Endothelial cell of umbilical vein (primary cell): ENCODE results near the gene ARHGAP28. TPM values are rescaled to one million over a fixed set of nuclear protein-coding genes. Genes with fewer than 3 reads are reported as not detected.

ENCODE experiments used
- BruUV-seq: library from RNA; stranded (reverse); fragments of 400-500 nt; replicated peaks from 2 replicates; lab custom pipeline; 2021; lab: Mats Ljungman, UMichigan
- CTCF ChIA-PET: fragments of 300-600, 350-600 bp; sonication (Branson Sonifier 250); formaldehyde crosslinking; loops from one replicate; lab custom pipeline; 2021; ENCODE audit warnings: antibody characterized with exemption, inconsistent platforms; lab: Charles Lee
- POLR2A ChIA-PET: fragments of 300-600, 350-600 bp; sonication (Branson Sonifier 250); formaldehyde crosslinking; loops from one replicate; lab custom pipeline; 2021; ENCODE audit warnings: antibody characterized with exemption, inconsistent platforms; lab: Charles Lee
- DNase-seq: peaks from one replicate; pipeline ENCODE4 v3.0.0-alpha.2; 2011; ENCODE audit warnings: low read depth, low spot score
- FAIRE-seq: peaks from 2 replicates; lab custom pipeline; 2011; peaks lifted over from hg19 to GRCh38; lab: Jason Lieb, UNC
- H2AFZ ChIP-seq: 2 replicates; pipeline ENCODE4 v1.6.0; 2012; ENCODE audit warnings: low read depth, low read length, control low read depth, inconsistent platforms
- H3K27ac ChIP-seq: 2 replicates; pipeline ENCODE4 v1.5.1; 2011; ENCODE audit warnings: low read depth, mild to moderate bottlenecking, control low read depth, low read length, moderate library complexity; ENCODE audit not compliant: insufficient read depth
- H3K27me3 ChIP-seq, 2 experiments: 2 replicates each; pipeline versions ENCODE4 v1.6.0 to v1.6.1; 2011; ENCODE audit warnings: low read length in 2 of 2, mixed read lengths in 1 of 2; ENCODE audit not compliant: control insufficient read depth in 2 of 2, insufficient read depth in 2 of 2
- H3K36me3 ChIP-seq, 2 experiments: 2 replicates in 1 of 2; 3 replicates in 1 of 2; pipeline ENCODE4 v1.5.1; 2011; ENCODE audit warnings: low read length in 2 of 2, mild to moderate bottlenecking in 1 of 2, moderate library complexity in 1 of 2; ENCODE audit not compliant: control insufficient read depth in 2 of 2, insufficient read depth in 2 of 2; ENCODE audit errors: extremely low read depth in 1 of 2
- H3K4me1 ChIP-seq: 3 replicates; pipeline ENCODE4 v1.5.1; 2011; ENCODE audit warnings: mild to moderate bottlenecking, low read length; ENCODE audit not compliant: control insufficient read depth, insufficient read depth; ENCODE audit errors: extremely low read depth
- H3K4me2 ChIP-seq: 2 replicates; pipeline ENCODE4 v1.6.1; 2011; ENCODE audit warnings: low read length, control low read depth, mixed read lengths; ENCODE audit not compliant: insufficient read depth
- H3K4me3 ChIP-seq, 3 experiments: fragments of 200-600 bp in 1 of 3; sonication (generic), shearing (Covaris generic) in 1 of 3; replicated peaks in 1 of 3; 2 replicates each; pipeline ENCODE4 v1.5.1; 2011 to 2016; ENCODE audit warnings: control low read depth in 3 of 3, low read length in 3 of 3, mild to moderate bottlenecking in 2 of 3, inconsistent platforms in 1 of 3, low read depth in 1 of 3, moderate library complexity in 1 of 3; ENCODE audit not compliant: insufficient read depth in 1 of 3
- H3K79me2 ChIP-seq: 2 replicates; pipeline ENCODE4 v1.6.0; 2012; ENCODE audit warnings: low read length, inconsistent platforms; ENCODE audit not compliant: control insufficient read depth, insufficient read depth
- H3K9ac ChIP-seq: replicated peaks from 2 replicates; pipeline ENCODE3; 2011; ENCODE audit warnings: low read length, control low read depth; ENCODE audit not compliant: insufficient read depth; ENCODE audit errors: extremely low read depth
- H3K9me1 ChIP-seq: replicated peaks from 3 replicates; pipeline ENCODE4 v1.6.0; 2011; ENCODE audit warnings: mild to moderate bottlenecking, low read length; ENCODE audit not compliant: control insufficient read depth, insufficient read depth; ENCODE audit errors: extremely low read depth
- H3K9me3 ChIP-seq: replicated peaks from 2 replicates; pipeline ENCODE4 v1.5.1; 2012; ENCODE audit warnings: low read length, inconsistent platforms; ENCODE audit not compliant: control insufficient read depth, insufficient read depth
- H4K20me1 ChIP-seq: replicated peaks from 2 replicates; pipeline ENCODE3; 2011; ENCODE audit warnings: mild to moderate bottlenecking, low read length; ENCODE audit not compliant: control insufficient read depth, insufficient read depth; ENCODE audit errors: extremely low read depth
- FOS ChIP-seq: IDR thresholded peaks from 2 replicates; pipeline ENCODE4 v1.6.1; 2011; ENCODE audit warnings: mild to moderate bottlenecking, low read length, moderate library complexity, borderline replicate concordance; ENCODE audit not compliant: insufficient read depth
- GATA2 ChIP-seq: IDR thresholded peaks from 2 replicates; pipeline ENCODE4 v1.7.0; 2011; ENCODE audit warnings: low read depth, mild to moderate bottlenecking, moderate library complexity, mixed read lengths, low read length; ENCODE audit not compliant: insufficient read length, insufficient read depth
- JUN ChIP-seq: IDR thresholded peaks from 2 replicates; pipeline ENCODE4 v1.6.1; 2011; ENCODE audit warnings: borderline replicate concordance, low read depth; ENCODE audit not compliant: insufficient read length, insufficient read depth
- MYC ChIP-seq: IDR thresholded peaks from one replicate; pipeline ENCODE4 v1.6.1; 2011; ENCODE audit warnings: mild to moderate bottlenecking, low read depth, low read length
- POLR2AphosphoS5 ChIP-seq: IDR thresholded peaks from 2 replicates; pipeline ENCODE4 v1.6.1; 2012; ENCODE audit warnings: low read depth, mild to moderate bottlenecking, control low read depth, low read length, moderate library complexity; ENCODE audit not compliant: insufficient read depth
- dilution Hi-C: fragments of 300-500 bp; cut with MboI; formaldehyde crosslinking; loops from one replicate; pipeline ENCODE4 v1.15.0; 2019; ENCODE audit warnings: low sequenced_read_pairs; ENCODE audit not compliant: extremely low pct_ligation_motif_present
- intact Hi-C: fragments of 100-400 bp; cut with micrococcal nuclease; formaldehyde crosslinking; loops from one replicate; pipeline ENCODE4 v1.10.0; 2022
- polyA plus RNA-seq, 4 experiments: library from polyadenylated mRNA; depleted of rRNA in 3 of 4; stranded (reverse) in 3 of 4; unstranded in 1 of 4; fragments of >200 nt; gene quantifications; 2 replicates each; pipeline versions ENCODE4 v1.2.1 to v1.2.3, GENCODE V29; 2011 to 2012; ENCODE audit warnings: missing spikeins in 1 of 4
- total RNA-seq: library from RNA; stranded (reverse); gene quantifications from 2 replicates; pipeline ENCODE4 v1.2.3, GENCODE V29; 2021
- TF ChIP-seq, protein P1 (sequence below), 2 donors: IDR thresholded peaks; 1 replicate in 1 of 2; 2 replicates in 1 of 2; pipeline ENCODE4 v1.5.1; 2011; ENCODE audit warnings: low read length in 2 of 2, mild to moderate bottlenecking in 2 of 2, moderate library complexity in 2 of 2, control low read depth in 1 of 2, inconsistent platforms in 1 of 2, low read depth in 1 of 2; ENCODE audit not compliant: insufficient read depth in 1 of 2; ENCODE audit errors: extremely low read depth in 1 of 2
- TF ChIP-seq, protein P2 (sequence below): IDR thresholded peaks from 2 replicates; pipeline ENCODE4 v1.6.1; 2011; ENCODE audit not compliant: insufficient read depth, insufficient read length

Gene ARHGAP28
- total and polyA plus RNA-seq, 2 donors (not counting 3 experiments of a cell fraction or from before 2014, with no cell fraction given) = 3.8 to 23.4 TPM

DNA sequence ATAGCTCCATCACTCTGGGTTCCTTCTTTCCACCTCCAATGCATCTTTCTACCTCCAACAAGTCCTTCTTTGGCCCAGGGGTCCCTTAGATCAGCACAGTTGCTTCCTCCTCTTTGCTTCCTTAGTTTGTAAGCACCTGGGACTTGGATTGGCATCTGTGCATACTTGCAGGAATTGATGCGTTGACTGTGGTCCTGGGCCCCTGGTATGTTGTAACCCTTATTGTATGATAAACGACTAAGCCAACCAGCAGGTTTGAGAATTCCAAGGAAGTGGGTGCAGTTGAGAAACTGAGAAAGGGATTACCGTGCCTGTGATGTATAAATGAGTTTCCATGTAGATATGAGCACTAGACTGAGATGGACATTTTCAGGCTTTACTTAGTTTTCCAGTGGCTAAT, 55.9 kb downstream of the ARHGAP28 start:
- Histone ChIP-seq H3K9me1 (no peaks in the 10 kb centered on the region), H3K4me3 (no peak overlapping the region), H4K20me1 (no peaks in the 10 kb centered on the region), H3K79me2 (no peaks in the 10 kb centered on the region), H3K27ac (no peak overlapping the region), H3K4me2 (no peak overlapping the region), H3K4me1 (peaks cover 14% of the 10 kb centered on the region), H3K36me3 (no peaks in the 10 kb centered on the region), H3K9me3 (no peaks in the 10 kb centered on the region), H2AFZ (no peak overlapping the region), H3K27me3 (no peaks in the 10 kb centered on the region), H3K9ac (no peak overlapping the region)
- intact Hi-C loops = no loop called here
- dilution Hi-C loops = no loop called here
- FAIRE-seq (no peak), DNase-seq (no peak)
- BruUV-seq = no TSS peak
- TF ChIP-seq POLR2AphosphoS5 (no peak), MYC (no peak), JUN (no peak), GATA2 (no peak), FOS (no peak)
- TF ChIP-seq, protein P1, sequence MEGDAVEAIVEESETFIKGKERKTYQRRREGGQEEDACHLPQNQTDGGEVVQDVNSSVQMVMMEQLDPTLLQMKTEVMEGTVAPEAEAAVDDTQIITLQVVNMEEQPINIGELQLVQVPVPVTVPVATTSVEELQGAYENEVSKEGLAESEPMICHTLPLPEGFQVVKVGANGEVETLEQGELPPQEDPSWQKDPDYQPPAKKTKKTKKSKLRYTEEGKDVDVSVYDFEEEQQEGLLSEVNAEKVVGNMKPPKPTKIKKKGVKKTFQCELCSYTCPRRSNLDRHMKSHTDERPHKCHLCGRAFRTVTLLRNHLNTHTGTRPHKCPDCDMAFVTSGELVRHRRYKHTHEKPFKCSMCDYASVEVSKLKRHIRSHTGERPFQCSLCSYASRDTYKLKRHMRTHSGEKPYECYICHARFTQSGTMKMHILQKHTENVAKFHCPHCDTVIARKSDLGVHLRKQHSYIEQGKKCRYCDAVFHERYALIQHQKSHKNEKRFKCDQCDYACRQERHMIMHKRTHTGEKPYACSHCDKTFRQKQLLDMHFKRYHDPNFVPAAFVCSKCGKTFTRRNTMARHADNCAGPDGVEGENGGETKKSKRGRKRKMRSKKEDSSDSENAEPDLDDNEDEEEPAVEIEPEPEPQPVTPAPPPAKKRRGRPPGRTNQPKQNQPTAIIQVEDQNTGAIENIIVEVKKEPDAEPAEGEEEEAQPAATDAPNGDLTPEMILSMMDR (IDR thresholded peaks at IDR 0.05; ENCODE audit: extremely low read depth in 1 of 2, insufficient read depth in 1 of 2, low read depth in 1 of 2, low read length in 2 of 2) = no peak
- TF ChIP-seq, protein P2, sequence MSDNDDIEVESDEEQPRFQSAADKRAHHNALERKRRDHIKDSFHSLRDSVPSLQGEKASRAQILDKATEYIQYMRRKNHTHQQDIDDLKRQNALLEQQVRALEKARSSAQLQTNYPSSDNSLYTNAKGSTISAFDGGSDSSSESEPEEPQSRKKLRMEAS = no peak
- ChIA-PET POLR2A (no interaction called here), CTCF (interaction anchor here (1.4 kb wide), 1 partner anchor 31 kb away, joined by 3 read pairs; no protein-coding TSS in a partner anchor)
